GM23338 (cell line): ENCODE data around the gene PDE7B.

Experiments used
- CTCF ChIP-seq, 2 experiments: fragments of 200-600 bp in 1 of 2; sonication (generic) in 1 of 2; conservative IDR thresholded peaks; 2 replicates each; pipeline versions ENCODE4 v1.5.1 to v1.6.1; 2016 to 2017; ENCODE audit warnings: antibody characterized with exemption in 2 of 2, low read depth in 2 of 2, mild to moderate bottlenecking in 2 of 2, moderate library complexity in 1 of 2
- EZH2 ChIP-seq: fragments of 200-600 bp; sonication (generic); IDR thresholded peaks from one replicate; pipeline ENCODE4 v1.8.0; 2017; ENCODE audit warnings: antibody characterized with exemption, mild to moderate bottlenecking, low read depth; ENCODE audit not compliant: unreplicated experiment
- EZH2phosphoT487 ChIP-seq: fragments of 200-600 bp; sonication (generic); IDR thresholded peaks from one replicate; pipeline ENCODE4 v1.8.1; 2018; ENCODE audit warnings: antibody characterized with exemption; ENCODE audit not compliant: unreplicated experiment
- NANOG ChIP-seq: IDR thresholded peaks from 2 replicates; pipeline ENCODE4 v1.6.1; 2016; ENCODE audit warnings: antibody characterized with exemption, borderline replicate concordance
- POLR2AphosphoS5 ChIP-seq: IDR thresholded peaks from 2 replicates; pipeline ENCODE4 v1.6.1; 2016; ENCODE audit warnings: antibody characterized with exemption, low read depth
- TF ChIP-seq, protein P1 (sequence below): IDR thresholded peaks from one replicate; pipeline ENCODE4 v1.6.1; 2018; ENCODE audit warnings: antibody characterized with exemption; ENCODE audit not compliant: unreplicated experiment

DNA sequence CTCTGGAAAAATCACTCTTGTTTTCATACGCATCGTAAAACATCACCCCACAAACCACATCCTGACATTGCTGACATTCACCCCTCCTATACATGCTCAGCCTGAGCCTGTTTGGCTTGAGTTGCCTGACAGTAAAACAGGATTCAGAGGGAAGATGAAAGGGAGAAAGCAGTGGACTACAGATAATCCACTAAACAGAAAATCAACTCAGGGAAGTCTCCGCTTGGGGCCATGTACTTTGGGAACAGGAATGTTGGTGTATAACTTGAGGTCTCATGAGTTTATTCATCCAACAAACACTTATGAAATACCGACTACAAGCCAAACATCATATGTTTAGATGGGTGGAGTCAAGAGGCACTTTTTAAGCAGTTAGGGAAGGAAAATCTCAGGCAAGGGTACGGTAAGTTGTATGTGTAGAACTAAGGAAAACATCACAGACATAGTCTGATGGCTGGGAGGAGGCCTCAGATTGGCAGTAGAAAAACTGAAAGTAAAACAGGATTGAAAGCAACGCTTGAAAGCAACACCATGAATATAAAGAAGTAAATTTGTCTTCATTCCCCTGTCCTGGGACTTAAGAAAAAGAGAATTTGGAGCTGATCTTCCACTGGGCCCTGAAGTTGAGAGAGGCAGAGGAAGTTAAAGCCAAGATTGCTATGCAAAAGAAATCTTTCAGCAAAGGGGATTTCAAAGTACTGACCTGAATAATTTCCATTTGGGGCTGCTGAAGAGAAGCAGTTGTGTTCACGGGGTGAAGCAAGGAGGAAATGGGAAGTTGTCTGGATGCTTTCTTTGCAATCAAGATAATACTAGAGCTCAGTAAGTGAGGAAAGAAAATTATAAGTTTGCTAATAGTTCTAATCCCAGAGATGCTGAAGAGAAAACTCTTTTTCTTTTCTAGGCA is 28.8 kb downstream of the PDE7B start:
- TF ChIP-seq CTCF (conservative IDR thresholded peaks at IDR 0.05; ENCODE audit: low read depth in 2 of 2) (no peak), EZH2phosphoT487 (no peak), EZH2 (no peak), POLR2AphosphoS5 (no peak), NANOG (no peak)
- TF ChIP-seq, protein P1, sequence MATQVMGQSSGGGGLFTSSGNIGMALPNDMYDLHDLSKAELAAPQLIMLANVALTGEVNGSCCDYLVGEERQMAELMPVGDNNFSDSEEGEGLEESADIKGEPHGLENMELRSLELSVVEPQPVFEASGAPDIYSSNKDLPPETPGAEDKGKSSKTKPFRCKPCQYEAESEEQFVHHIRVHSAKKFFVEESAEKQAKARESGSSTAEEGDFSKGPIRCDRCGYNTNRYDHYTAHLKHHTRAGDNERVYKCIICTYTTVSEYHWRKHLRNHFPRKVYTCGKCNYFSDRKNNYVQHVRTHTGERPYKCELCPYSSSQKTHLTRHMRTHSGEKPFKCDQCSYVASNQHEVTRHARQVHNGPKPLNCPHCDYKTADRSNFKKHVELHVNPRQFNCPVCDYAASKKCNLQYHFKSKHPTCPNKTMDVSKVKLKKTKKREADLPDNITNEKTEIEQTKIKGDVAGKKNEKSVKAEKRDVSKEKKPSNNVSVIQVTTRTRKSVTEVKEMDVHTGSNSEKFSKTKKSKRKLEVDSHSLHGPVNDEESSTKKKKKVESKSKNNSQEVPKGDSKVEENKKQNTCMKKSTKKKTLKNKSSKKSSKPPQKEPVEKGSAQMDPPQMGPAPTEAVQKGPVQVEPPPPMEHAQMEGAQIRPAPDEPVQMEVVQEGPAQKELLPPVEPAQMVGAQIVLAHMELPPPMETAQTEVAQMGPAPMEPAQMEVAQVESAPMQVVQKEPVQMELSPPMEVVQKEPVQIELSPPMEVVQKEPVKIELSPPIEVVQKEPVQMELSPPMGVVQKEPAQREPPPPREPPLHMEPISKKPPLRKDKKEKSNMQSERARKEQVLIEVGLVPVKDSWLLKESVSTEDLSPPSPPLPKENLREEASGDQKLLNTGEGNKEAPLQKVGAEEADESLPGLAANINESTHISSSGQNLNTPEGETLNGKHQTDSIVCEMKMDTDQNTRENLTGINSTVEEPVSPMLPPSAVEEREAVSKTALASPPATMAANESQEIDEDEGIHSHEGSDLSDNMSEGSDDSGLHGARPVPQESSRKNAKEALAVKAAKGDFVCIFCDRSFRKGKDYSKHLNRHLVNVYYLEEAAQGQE: no peak
